ENCODE measurements around the gene PRSS22. TPM values are rescaled to one million over a fixed set of nuclear protein-coding genes. Genes with fewer than 3 reads are reported as not detected.
A peak's percentile ranks its signal among the peaks of the same experiment; 100 is the strongest.
"Not testable (repeated sequence)": the region's sequence is repeated elsewhere in the genome, so short reads cannot be mapped to it uniquely, and the experiment has no call there.

PRSS22 gene, protein sequence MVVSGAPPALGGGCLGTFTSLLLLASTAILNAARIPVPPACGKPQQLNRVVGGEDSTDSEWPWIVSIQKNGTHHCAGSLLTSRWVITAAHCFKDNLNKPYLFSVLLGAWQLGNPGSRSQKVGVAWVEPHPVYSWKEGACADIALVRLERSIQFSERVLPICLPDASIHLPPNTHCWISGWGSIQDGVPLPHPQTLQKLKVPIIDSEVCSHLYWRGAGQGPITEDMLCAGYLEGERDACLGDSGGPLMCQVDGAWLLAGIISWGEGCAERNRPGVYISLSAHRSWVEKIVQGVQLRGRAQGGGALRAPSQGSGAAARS
- total RNA-seq (not detected), polyA plus RNA-seq (not detected)
- long read RNA-seq, donor 1, result 0 reads
- long read RNA-seq, donor 2, result 0 reads
- long read RNA-seq, donor 3, result 0 reads
- long read RNA-seq, donor 4, result 0 reads

DNA sequence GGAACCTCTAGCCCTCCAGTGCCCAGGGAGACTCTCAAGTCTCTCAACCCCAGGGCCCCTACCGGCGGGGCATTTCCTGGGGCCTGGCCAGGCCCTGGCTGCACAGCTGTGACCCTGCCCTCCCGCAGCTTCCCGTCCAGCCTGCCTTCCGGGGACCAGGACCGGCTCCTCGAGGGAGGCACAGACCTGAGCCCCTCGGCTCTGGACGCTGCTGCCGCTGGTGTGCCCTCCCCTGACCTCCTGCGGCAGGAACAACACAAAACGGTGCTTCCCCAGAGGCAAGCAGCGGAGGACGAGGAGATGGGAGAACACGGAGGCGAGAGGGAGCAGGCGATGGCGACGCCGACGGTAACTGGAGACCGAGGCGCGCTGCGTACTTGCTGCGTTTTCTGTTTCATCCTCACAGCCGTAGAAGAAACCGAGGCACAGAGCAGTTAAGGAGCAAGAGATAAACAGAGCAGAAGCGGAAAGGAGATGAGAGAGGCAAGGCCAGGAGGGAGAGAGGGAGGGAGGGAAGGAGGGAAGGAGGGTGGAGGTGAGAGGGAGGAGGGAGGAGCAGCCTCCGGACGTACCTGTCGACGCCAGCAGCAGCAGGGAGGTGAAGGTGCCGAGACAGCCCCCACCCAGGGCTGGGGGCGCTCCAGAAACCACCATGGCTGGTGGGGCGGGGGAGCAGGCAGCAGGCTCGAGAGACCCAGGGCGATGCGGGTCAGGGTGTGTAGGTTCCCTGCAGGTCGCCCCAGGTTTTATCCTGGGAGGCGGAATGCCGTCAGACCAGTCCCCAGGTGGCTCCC is at the start of gene PRSS22:
TSS of gene PRSS22 (minus strand) at position 720 of the 794 bp plus-strand sequence. CDS start at position 654, 66 bp downstream.
- 8% methylated on average over 42 of the region's 42 CpGs for WGBS
- Histone ChIP-seq H3K9me3 (ENCODE audit: control insufficient read depth, low read length) (no peaks in the 10 kb centered on the region), H3K4me3 (ENCODE audit: low read length) (no peak within 1 kb of the TSS), H3K4me1 (ENCODE audit: control insufficient read depth, insufficient read depth, low read length) (no peaks in the 10 kb centered on the region), H3K27me3 (ENCODE audit: control insufficient read depth, insufficient read depth) (no peaks in the 10 kb centered on the region), H3K27ac (ENCODE audit: low read length) (no peak within 1 kb of the TSS)
- ATAC-seq (no peak), DNase-seq (no peak)
- intact Hi-C loops (cut with DNase I), result no loop called here

DNA sequence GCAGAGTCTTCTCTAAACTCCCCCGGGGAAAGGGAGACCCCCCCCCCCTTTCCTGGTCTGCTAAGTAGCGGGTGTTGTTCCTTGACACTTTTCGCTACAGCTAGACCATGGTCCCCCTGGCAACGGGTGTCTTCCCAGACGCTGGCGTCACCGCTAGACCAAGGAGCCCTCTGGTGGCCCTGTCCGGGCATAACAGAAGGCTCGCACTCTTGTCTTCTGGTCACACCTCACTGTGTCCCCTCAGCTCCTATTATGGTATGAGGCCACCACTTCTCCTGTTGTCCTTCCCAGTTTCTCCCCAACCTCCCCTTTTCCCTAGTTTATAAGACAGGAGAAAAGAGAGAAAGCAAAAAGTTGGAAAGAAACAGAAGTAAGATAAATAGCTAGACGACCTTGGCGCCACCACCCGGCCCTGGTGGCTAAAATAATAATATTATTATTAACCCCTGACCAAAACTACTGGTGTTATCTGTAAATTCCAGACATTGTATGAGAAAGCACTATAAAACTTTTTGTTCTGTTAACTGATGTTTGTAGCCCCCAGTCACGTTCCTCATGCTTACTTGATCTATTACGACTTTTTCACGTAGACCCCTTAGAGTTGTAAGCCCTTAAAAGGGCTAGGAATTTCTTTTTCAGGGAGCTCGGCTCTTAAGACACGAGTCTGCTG is 49.2 kb upstream of the PRSS22 start:
- peak; percentile 68 to 82 (median 75) for DNase-seq
- intact Hi-C loops (cut with DNase I); H3K4me3 ChIP-seq (ENCODE audit: low read length); H3K9me3 ChIP-seq (ENCODE audit: control insufficient read depth, low read length); ATAC-seq; H3K27ac ChIP-seq (ENCODE audit: low read length); H3K27me3 ChIP-seq (ENCODE audit: control insufficient read depth, insufficient read depth); H3K4me1 ChIP-seq (ENCODE audit: control insufficient read depth, insufficient read depth, low read length): not testable (repeated sequence)
- 14% methylated on average over 17 of the region's 17 CpGs for WGBS

- Histone ChIP-seq H3K27me3 (ENCODE audit: control insufficient read depth, insufficient read depth) (no peaks in the 10 kb centered on the region), H3K4me3 (ENCODE audit: low read length) (no peak overlapping the region), H3K27ac (ENCODE audit: low read length) (no peak overlapping the region), H3K4me1 (ENCODE audit: control insufficient read depth, insufficient read depth, low read length) (no peaks in the 10 kb centered on the region), H3K9me3 (ENCODE audit: control insufficient read depth, low read length) (no peaks in the 10 kb centered on the region)
- intact Hi-C loops (cut with DNase I), result loop anchor here in 1 of 4 donors (2.0 kb wide), 1 partner anchor 23 kb away; the partner anchor contains the start of gene FLYWCH2
- DNase-seq (no peak), ATAC-seq (no peak)
- 29% methylated on average over 12 of the region's 12 CpGs for WGBS
Measured at GRCh38 chr16:2905988-2906387, 48.0 kb upstream of the PRSS22 start.

GRCh38 chr16:2905241-2905987 is 47.4 kb upstream of the PRSS22 start:
- no peaks in the 10 kb centered on the region for H3K9me3 ChIP-seq (ENCODE audit: control insufficient read depth, low read length)
- no peaks in the 10 kb centered on the region for H3K4me1 ChIP-seq (ENCODE audit: control insufficient read depth, insufficient read depth, low read length)
- H3K27me3 ChIP-seq (ENCODE audit: control insufficient read depth, insufficient read depth), result no peaks in the 10 kb centered on the region
- peak overlapping the region; percentile 94 for H3K27ac ChIP-seq (ENCODE audit: low read length)
- 1% methylated on average over 51 of the region's 51 CpGs for WGBS
- intact Hi-C loops (cut with DNase I), result loop anchor here in 1 of 4 donors (2.0 kb wide), 1 partner anchor 23 kb away; the partner anchor contains the start of gene FLYWCH2
- DNase-seq, result peak; percentile 100
- ATAC-seq, result peak; percentile 93 to 94
- H3K4me3 ChIP-seq (ENCODE audit: low read length), result peak overlapping the region; percentile 64

DNA sequence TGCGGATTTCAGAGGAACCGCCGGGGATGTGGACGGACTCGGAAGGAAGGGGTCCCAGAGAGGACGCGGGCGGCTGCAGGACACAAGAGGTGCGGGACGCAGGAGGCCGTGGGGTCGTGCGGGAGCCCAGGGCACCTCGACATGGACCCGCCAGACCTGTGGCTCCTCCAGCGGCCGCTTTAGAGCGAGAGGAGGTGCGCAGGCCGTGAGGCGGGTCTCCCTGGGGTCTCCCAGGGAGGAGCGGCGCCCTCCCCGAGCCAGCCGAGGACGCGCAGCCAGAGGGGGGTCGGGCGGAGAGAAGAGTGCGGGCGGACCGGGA is 46.9 kb upstream of the PRSS22 start:
- Histone ChIP-seq H3K27ac (ENCODE audit: low read length) (peak overlapping the region; percentile 94), H3K4me1 (ENCODE audit: control insufficient read depth, insufficient read depth, low read length) (no peaks in the 10 kb centered on the region), H3K27me3 (ENCODE audit: control insufficient read depth, insufficient read depth) (no peaks in the 10 kb centered on the region), H3K4me3 (ENCODE audit: low read length) (peak overlapping the region; percentile 64), H3K9me3 (ENCODE audit: control insufficient read depth, low read length) (no peaks in the 10 kb centered on the region)
- WGBS, result 0% methylated on average over 32 of the region's 32 CpGs
- intact Hi-C loops (cut with DNase I), result loop anchor here in 1 of 4 donors (2.0 kb wide), 1 partner anchor 22 kb away; the partner anchor contains the start of gene FLYWCH2
- DNase-seq, result peak in 2 of 3 donors; percentile 56 to 80
- ATAC-seq, result no peak

GRCh38 chr16:2904100-2904921 is 46.3 kb upstream of the PRSS22 start:
- intact Hi-C loops (cut with DNase I), result loop anchor here in 1 of 4 donors (2.0 kb wide), 1 partner anchor 22 kb away; the partner anchor contains the start of gene FLYWCH2
- Histone ChIP-seq H3K27ac (ENCODE audit: low read length) (peak overlapping the region; percentile 94), H3K4me3 (ENCODE audit: low read length) (peak overlapping the region; percentile 64), H3K9me3 (ENCODE audit: control insufficient read depth, low read length) (no peaks in the 10 kb centered on the region), H3K27me3 (ENCODE audit: control insufficient read depth, insufficient read depth) (no peaks in the 10 kb centered on the region), H3K4me1 (ENCODE audit: control insufficient read depth, insufficient read depth, low read length) (no peaks in the 10 kb centered on the region)
- WGBS, result 1% methylated on average over 62 of the region's 62 CpGs
- ATAC-seq (peak; percentile 71 to 74), DNase-seq (peak; percentile 85 to 94 (median 94))

DNA sequence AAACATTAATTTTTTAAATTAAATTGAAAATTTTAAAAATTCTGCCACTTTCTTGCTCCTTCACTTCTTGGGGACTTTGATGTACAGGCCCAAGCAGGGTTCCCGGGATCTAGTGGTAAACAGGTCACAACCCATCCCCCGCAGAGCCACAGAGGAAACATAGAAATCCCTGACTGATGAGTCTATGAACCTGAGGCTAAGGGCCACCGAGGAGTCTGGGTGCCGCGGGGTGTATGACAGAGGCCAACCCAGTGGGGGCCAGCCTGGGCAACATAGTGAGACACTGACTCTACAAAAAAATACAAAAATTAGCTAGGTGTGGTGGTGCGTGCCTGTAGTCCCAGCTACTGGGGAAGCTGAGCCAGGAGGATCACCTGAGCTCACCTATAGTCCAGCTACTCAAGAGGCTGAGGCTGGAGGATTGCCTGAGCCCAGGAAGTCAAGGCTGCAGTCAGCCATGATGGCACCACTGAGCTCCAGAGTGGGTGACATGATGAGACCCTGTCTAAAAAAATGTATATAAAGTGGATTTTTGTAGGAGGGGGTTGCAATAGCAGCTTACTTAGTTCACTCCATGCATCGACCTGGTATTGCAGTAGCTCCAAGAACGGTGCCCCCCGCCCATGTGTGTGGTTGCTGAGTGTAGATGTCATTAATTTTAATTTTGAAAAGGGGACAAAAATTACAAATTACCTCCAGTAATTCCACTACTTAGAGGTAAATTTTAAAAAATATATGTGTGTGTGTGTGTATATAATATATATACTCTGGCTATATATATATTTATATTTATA is 44.6 kb upstream of the PRSS22 start:
- intact Hi-C loops (cut with DNase I), result no loop called here
- Histone ChIP-seq H3K4me3 (ENCODE audit: low read length) (no peak overlapping the region), H3K27ac (ENCODE audit: low read length) (no peak overlapping the region), H3K4me1 (ENCODE audit: control insufficient read depth, insufficient read depth, low read length) (no peaks in the 10 kb centered on the region), H3K9me3 (ENCODE audit: control insufficient read depth, low read length) (no peaks in the 10 kb centered on the region), H3K27me3 (ENCODE audit: control insufficient read depth, insufficient read depth) (no peaks in the 10 kb centered on the region)
- peak in 1 of 3 donors; percentile 51 for DNase-seq
- 93% methylated on average over 9 of the region's 9 CpGs for WGBS
- no peak for ATAC-seq

- Histone ChIP-seq H3K4me1 (ENCODE audit: control insufficient read depth, insufficient read depth, low read length) (no peaks in the 10 kb centered on the region), H3K9me3 (ENCODE audit: control insufficient read depth, low read length) (no peaks in the 10 kb centered on the region), H3K27ac (ENCODE audit: low read length) (no peak overlapping the region), H3K4me3 (ENCODE audit: low read length) (no peak overlapping the region), H3K27me3 (ENCODE audit: control insufficient read depth, insufficient read depth) (no peaks in the 10 kb centered on the region)
- WGBS, result 92% methylated on average over 15 of the region's 15 CpGs
- ATAC-seq (no peak), DNase-seq (peak in 1 of 3 donors; percentile 59)
- intact Hi-C loops (cut with DNase I), result no loop called here
Measured at GRCh38 chr16:2900526-2901075, 42.6 kb upstream of the PRSS22 start.

GRCh38 chr16:2899564-2900072 is 41.6 kb upstream of the PRSS22 start:
- H3K9me3 ChIP-seq (ENCODE audit: control insufficient read depth, low read length), result no peaks in the 10 kb centered on the region
- no peaks in the 10 kb centered on the region for H3K4me1 ChIP-seq (ENCODE audit: control insufficient read depth, insufficient read depth, low read length)
- intact Hi-C loops (cut with DNase I), result no loop called here
- no peak overlapping the region for H3K4me3 ChIP-seq (ENCODE audit: low read length)
- no peaks in the 10 kb centered on the region for H3K27me3 ChIP-seq (ENCODE audit: control insufficient read depth, insufficient read depth)
- H3K27ac ChIP-seq (ENCODE audit: low read length), result no peak overlapping the region
- DNase-seq, result peak in 1 of 3 donors; percentile 34
- 92% methylated on average over 13 of the region's 13 CpGs for WGBS
- no peak for ATAC-seq

Data from right cardiac atrium (tissue), 5 donors.